CD1c-positive myeloid dendritic cell (primary cell): ENCODE data around the gene CHCHD6.

Experiments
- DNase-seq: peaks from one replicate; pipeline ENCODE4 v3.0.0-alpha.2; 2016; ENCODE audit errors: extremely low spot score

The CHCHD6 gene

GRCh38 chr3:126939733-126940132 lies 235.7 kb downstream of the CHCHD6 start:
- DNase-seq, result no peak

DNA sequence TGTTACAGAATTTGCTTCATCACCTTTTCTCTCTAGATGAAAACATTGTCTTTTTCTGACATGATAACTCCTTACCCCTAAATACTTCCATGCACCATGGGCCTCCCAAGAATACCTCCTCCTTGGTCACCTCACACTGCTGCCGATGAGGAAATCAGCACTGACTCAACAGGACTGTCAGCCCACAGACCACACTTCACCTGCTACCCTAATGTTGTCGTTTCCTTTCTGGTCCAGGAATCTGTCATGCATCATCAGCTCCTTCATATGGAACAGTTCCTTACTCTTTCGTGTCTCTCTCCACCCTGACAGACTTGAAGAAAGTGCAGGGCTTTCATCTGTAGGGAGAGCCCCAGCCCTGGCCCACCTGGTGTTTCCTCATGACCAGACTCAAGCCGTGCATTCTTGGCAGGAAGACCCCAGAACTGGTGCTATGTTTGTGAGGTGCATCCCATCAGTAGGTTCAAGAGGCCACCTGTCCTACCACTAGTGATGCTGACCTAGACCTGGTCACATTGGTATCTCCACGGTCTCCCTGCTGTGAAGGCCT lies 237.8 kb downstream of the CHCHD6 start:
- DNase-seq, result no peak

- no peak for DNase-seq
Measured at GRCh38 chr3:126944089-126944965, 240.3 kb downstream of the CHCHD6 start.

GRCh38 chr3:126945171-126945721 lies 241.2 kb downstream of the CHCHD6 start:
- no peak for DNase-seq

GRCh38 chr3:126945891-126946290 lies 241.9 kb downstream of the CHCHD6 start:
- DNase-seq, result no peak

- no peak for DNase-seq
Measured at GRCh38 chr3:126946405-126946804, 242.4 kb downstream of the CHCHD6 start.

DNA sequence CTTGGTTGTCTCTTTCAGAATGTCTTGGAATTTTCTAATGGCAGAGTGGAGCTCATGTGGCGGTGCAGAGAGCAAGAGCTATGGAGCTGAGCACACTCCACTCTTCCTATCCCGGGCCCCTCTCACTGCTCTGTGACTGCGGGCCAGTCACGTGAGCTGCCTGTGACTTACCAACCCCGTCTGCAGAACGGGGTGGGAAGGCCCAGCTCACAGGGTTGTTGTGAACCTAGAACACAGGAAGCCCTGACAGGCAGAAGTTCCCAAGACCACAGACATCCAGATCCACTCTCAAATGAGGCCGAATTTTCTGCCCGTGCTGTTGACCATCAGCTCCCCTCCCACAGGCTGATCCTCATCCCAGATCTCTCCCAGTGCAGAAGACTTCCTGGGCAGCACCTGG lies 243.4 kb downstream of the CHCHD6 start:
- no peak for DNase-seq

DNA sequence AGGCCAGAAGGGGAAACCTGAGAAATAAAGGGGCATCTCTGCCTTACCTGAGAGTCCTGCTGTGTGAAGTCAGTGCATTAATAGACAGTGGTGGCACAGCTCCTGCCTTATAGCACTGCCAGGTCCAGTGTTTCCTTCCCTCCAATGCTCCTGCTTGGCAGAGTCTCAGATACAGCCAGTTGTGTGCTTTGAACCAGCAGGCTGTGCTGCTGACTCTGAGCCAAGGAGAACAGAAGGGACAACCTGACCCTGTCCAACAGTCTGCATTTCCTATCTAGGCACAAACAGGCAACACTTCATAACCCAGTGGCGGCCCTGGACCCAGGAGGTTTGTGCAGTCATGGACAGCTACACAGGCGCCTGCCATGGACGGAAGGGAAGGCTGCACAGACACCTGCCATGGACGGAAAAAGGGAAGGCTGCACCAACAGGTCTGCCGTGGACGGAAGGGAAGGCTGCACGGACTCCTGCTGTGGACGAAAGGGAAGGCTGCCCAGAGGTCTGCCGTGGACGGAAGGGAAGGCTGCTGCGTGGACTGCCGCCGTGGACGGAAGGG lies 245.0 kb downstream of the CHCHD6 start:
- no peak for DNase-seq

- no peak for DNase-seq
Measured at GRCh38 chr3:126951561-126951960, 247.5 kb downstream of the CHCHD6 start.

DNA sequence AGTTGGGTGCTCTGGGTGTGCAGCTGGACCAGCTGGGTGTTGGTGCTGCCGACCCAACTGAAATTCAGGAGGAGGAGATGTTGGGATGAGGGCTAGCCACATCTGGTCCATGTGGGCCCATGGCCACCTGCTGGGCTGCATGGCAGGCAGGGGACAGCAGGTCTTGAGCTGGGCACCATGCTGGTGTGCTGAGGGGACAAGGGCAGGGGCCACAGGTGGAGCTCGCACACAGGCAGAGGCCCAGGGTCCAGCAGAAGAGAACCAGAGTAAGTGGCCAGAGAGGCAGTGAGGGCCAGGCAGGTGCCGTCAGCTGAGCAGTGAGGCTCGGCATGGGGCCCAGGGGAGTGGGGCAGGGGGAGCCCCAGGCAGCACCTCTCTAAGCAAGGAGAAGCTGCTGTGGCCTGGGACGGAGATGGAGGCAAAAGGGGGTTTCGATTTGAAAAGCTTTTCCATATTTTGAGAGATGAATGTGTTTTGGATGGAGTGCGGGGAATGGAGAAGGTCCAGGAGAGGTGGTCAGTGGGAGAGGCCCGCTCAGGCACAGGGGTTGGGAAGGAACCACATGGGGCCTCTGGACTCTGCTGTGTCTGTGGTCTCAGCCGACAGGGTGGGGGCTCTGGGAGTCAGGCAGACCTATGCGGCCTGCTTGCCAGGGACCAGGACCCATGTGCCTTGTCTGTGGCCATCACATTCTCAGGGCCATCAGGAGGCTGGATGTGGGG lies 248.4 kb downstream of the CHCHD6 start:
- no peak for DNase-seq

GRCh38 chr3:126952983-126953660 lies 249.1 kb downstream of the CHCHD6 start:
- no peak for DNase-seq

- DNase-seq, result peak; percentile 5
Measured at GRCh38 chr3:126954141-126954842, 250.3 kb downstream of the CHCHD6 start.

DNA sequence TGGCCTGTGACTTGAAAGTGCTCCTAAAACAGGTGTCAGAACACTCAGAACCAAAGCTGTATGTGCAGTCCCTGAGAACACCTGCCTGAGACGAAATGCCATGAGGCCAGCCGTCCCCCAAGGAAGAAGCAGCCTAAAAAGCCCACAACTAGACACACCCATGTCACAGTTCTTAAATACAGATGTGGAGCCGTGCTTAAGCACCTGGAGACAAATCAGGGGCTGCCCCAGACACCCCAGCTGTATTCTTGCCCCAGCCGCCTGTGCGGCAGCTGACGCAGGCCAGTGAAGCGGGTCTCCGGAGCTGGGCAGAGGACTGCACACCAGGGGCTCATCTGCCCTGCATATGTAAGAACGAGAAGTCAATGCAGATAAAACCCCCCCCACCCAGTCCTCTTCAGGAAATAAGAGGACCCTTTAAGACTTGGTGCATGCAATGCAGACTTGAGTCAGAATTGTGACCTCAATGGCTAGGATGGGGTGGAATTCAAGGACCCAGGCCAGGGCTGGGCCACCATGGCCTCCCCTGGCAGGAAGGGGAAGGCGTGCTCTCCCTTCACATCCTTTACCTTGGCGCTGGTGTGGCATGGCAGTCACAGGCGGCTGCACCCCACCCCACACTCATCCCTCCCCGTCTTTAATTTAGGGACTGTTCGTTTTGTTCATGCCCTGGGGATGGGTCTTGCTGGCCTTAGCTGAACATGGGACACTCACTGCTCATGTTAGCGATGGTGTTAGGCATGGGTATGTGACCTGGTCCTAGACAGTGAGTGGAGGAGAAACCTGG lies 251.2 kb downstream of the CHCHD6 start:
- no peak for DNase-seq

- no peak for DNase-seq
Measured at GRCh38 chr3:126956361-126956760, 252.3 kb downstream of the CHCHD6 start.

DNA sequence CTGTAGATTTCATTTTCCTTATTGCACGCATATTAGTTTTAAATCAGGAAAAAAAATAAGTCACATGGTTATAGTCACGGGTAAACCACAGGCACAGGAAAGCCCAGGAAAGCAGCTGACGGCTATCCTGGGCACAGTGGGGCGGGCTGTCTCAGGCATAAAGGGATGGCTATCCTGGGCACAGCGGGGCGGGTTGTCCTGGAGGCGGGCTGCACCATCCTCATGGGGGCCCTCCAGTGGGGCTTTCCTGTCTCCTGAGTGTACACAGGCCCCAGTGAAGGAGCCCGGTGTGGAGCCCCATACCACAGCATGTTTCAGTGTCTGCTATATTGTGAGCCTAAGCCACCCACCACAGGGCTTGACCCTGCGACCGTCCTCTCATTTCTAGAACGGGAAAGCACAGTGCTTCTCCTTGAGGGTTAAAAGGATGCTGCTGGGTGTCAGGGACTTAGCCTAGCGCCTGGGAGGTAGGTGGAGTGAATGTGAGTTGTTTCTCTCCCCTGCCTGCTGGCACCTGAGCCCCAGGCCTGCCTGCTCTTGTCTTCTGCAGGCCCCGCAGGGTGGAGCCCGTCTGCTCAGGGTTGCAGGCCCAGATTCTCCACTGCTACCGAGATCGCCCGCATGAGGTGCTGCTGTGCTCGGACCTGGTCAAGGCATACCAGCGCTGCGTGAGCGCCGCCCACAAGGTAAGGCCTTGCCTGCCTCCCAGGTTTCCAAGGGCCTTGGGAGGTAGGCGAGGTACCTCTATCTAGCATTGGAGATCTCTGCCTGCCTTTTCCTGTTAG lies 253.0 kb downstream of the CHCHD6 start:
- no peak for DNase-seq

- DNase-seq, result no peak
Measured at GRCh38 chr3:126957776-126958637, 254.0 kb downstream of the CHCHD6 start.

DNA sequence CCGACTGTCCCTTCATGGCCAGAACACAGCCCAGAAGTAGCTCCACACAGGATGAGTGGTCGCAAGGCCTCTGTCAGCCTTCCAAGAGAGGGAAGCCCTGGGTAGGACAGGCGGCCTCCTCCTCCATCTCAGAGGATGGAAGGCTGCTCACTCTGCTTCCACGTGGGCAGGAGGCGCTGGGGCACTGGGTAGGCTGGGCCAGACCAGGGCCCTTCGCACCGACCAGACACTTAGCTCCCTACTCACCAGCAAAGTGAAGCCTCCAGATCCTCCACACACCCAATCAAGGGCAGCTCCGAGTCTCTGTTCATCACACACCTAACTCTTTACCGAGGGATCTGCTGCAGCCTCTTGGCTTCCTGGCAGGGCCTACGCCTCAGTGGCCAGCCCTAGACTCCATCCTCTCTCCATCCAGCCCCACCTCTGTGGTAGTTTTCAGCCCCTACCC lies 254.6 kb downstream of the CHCHD6 start:
- no peak for DNase-seq
